Thyroid gland (tissue), 4 donors: ENCODE results near the gene ROBO2. TPM values are rescaled to one million over a fixed set of nuclear protein-coding genes. Genes with fewer than 3 reads are reported as not detected.

Source experiments
- DNase-seq, 2 donors: peaks; one replicate each; pipeline ENCODE4 v3.0.0-alpha.2; 2019
- H3K27ac ChIP-seq, 3 donors: fragments of 200-600 bp; sonication (generic); 1 replicate in 2 of 3; 2 replicates in 1 of 3; pipeline ENCODE4 v1.5.1; 2016 to 2019; ENCODE audit warnings: mild to moderate bottlenecking in 1 of 3, moderate library complexity in 1 of 3
- H3K27me3 ChIP-seq: fragments of 200-600 bp; sonication (generic); one replicate; pipeline ENCODE4 v1.5.1; 2019
- H3K36me3 ChIP-seq, 2 donors: fragments of 200-600 bp; sonication (generic); one replicate each; pipeline ENCODE4 v1.5.1; 2016 to 2019
- H3K4me1 ChIP-seq, 2 donors: fragments of 200-600 bp; sonication (generic); one replicate each; pipeline ENCODE4 v1.5.1; 2017 to 2019
- H3K4me3 ChIP-seq, 3 donors: fragments of 200-600 bp; sonication (generic); replicated peaks in 1 of 3; 1 replicate in 2 of 3; 2 replicates in 1 of 3; pipeline ENCODE4 v1.5.1; 2016; ENCODE audit warnings: mild to moderate bottlenecking in 1 of 3
- H3K9me3 ChIP-seq: fragments of 200-600 bp; sonication (generic); one replicate; pipeline ENCODE4 v1.5.1; 2017
- CTCF ChIP-seq, 6 experiments: fragments of 200-600 bp in 3 of 6; fragments of 450-650 bp in 3 of 6; sonication (generic) in 3 of 6; IDR thresholded peaks; one replicate each; pipeline ENCODE4 v1.5.1; 2016 to 2019; ENCODE audit warnings: antibody characterized with exemption in 6 of 6, mild to moderate bottlenecking in 2 of 6, inconsistent platforms in 1 of 6, moderate library complexity in 1 of 6
- POLR2A ChIP-seq, 2 donors: fragments of 450-650 bp; IDR thresholded peaks; one replicate each; pipeline ENCODE4 v1.6.1; 2017; ENCODE audit warnings: antibody characterized with exemption in 2 of 2, mild to moderate bottlenecking in 2 of 2, moderate library complexity in 1 of 2
- WGBS, 2 donors: methylation state at CpG; one replicate each; pipeline ENCODE4 v1.1.5; 2017; 5-methylcytosine and 5-hydroxymethylcytosine counted together
- intact Hi-C: fragments of 100-400 bp; cut with DNase I; formaldehyde crosslinking; loops from one replicate; pipeline ENCODE4 v1.15.1; 2023
- total RNA-seq, 4 donors: library from RNA; depleted of rRNA; stranded (reverse); fragments of >200 nt; gene quantifications; one replicate each; pipeline ENCODE4 v1.2.3, GENCODE V29; 2016

Gene ROBO2
- total RNA-seq, 4 donors from 2014 or later: 0.56 to 1.5 TPM; not detected in 2

- Histone ChIP-seq H3K27ac (no peak overlapping the region), H3K4me1 (peaks cover 0 to 9% of the 10 kb centered on the region in 2 donors), H3K27me3 (no peaks in the 10 kb centered on the region), H3K9me3 (no peaks in the 10 kb centered on the region), H3K4me3 (no peak overlapping the region), H3K36me3 (no peaks in the 10 kb centered on the region)
- no peak for TF ChIP-seq CTCF (IDR thresholded peaks at IDR 0.05)
- intact Hi-C loops: no loop called here
- 13 to 14% methylated on average over 5 of the region's 5 CpGs for WGBS, 2 donors
- peak; percentile 7 to 16 for DNase-seq
Observed at GRCh38 chr3:77513542-77513941, 473.6 kb downstream of the ROBO2 start.

- H3K4me3 ChIP-seq: no peak overlapping the region
- DNase-seq: no peak
- H3K36me3 ChIP-seq: no peaks in the 10 kb centered on the region
- no peak for TF ChIP-seq CTCF (IDR thresholded peaks at IDR 0.05)
- no peak for TF ChIP-seq POLR2A (IDR thresholded peaks at IDR 0.05)
- H3K4me1 ChIP-seq: peaks cover 0 to 9% of the 10 kb centered on the region in 2 donors
- no peaks in the 10 kb centered on the region for H3K27me3 ChIP-seq
- intact Hi-C loops: no loop called here
- no peaks in the 10 kb centered on the region for H3K9me3 ChIP-seq
- H3K27ac ChIP-seq: no peak overlapping the region
Observed at GRCh38 chr3:77514766-77515165, 474.9 kb downstream of the ROBO2 start.

- no peak overlapping the region for H3K4me3 ChIP-seq
- no peak overlapping the region for H3K27ac ChIP-seq
- DNase-seq: no peak
- TF ChIP-seq CTCF (IDR thresholded peaks at IDR 0.05): no peak
- no peak for TF ChIP-seq POLR2A (IDR thresholded peaks at IDR 0.05)
- H3K4me1 ChIP-seq: peaks cover 0 to 5% of the 10 kb centered on the region in 2 donors
- WGBS, 2 donors: 20 to 31% methylated on average over 3 of the region's 3 CpGs
- no peaks in the 10 kb centered on the region for H3K36me3 ChIP-seq
- H3K9me3 ChIP-seq: no peaks in the 10 kb centered on the region
- H3K27me3 ChIP-seq: no peaks in the 10 kb centered on the region
- intact Hi-C loops: no loop called here
Observed at GRCh38 chr3:77524463-77524862, 484.6 kb downstream of the ROBO2 start.

- intact Hi-C loops: no loop called here
- Histone ChIP-seq H3K9me3 (no peaks in the 10 kb centered on the region), H3K4me1 (peaks cover 0 to 5% of the 10 kb centered on the region in 2 donors), H3K27ac (no peak overlapping the region), H3K27me3 (no peaks in the 10 kb centered on the region), H3K4me3 (no peak overlapping the region), H3K36me3 (no peaks in the 10 kb centered on the region)
- DNase-seq: no peak
- WGBS, 2 donors: 60 to 63% methylated on average over 3 of the region's 3 CpGs
- no peak for TF ChIP-seq CTCF (IDR thresholded peaks at IDR 0.05)
- no peak for TF ChIP-seq POLR2A (IDR thresholded peaks at IDR 0.05)
Observed at GRCh38 chr3:77524946-77525682, 485.2 kb downstream of the ROBO2 start.

GRCh38 chr3:77526573-77527113 is 486.7 kb downstream of the ROBO2 start:
- Histone ChIP-seq H3K4me3 (no peak overlapping the region), H3K27me3 (no peaks in the 10 kb centered on the region), H3K4me1 (peaks cover 0 to 5% of the 10 kb centered on the region in 2 donors), H3K36me3 (no peaks in the 10 kb centered on the region), H3K9me3 (no peaks in the 10 kb centered on the region), H3K27ac (no peak overlapping the region)
- DNase-seq: no peak
- TF ChIP-seq CTCF (IDR thresholded peaks at IDR 0.05) (no peak), POLR2A (IDR thresholded peaks at IDR 0.05) (no peak)
- intact Hi-C loops: no loop called here
- 63% methylated on average over 4 of the region's 4 CpGs for WGBS, 2 donors
